Activated naive CD4-positive, alpha-beta T cell treated with anti-CD3 and anti-CD28 coated beads for 36 hours (primary cell): ENCODE data around the gene SLC3A2. TPM values are rescaled to one million over a fixed set of nuclear protein-coding genes. Genes with fewer than 3 reads are reported as not detected.

Source experiments
- CTCF ChIA-PET: fragments of 350-600 bp; sonication (Branson Sonifier 250); formaldehyde crosslinking; loops from one replicate; lab custom pipeline; 2021; ENCODE audit warnings: antibody characterized with exemption; lab: Charles Lee
- DNase-seq: peaks from one replicate; pipeline ENCODE4 v3.0.0-alpha.2; 2020
- H3K27ac Mint-ChIP-seq: one replicate; pipeline ENCODE4 v1.8.0; 2021; ENCODE audit warnings: mild to moderate bottlenecking, mixed read lengths
- H3K27me3 Mint-ChIP-seq: one replicate; pipeline ENCODE4 v1.8.0; 2021; ENCODE audit warnings: low read depth, mixed read lengths
- H3K36me3 Mint-ChIP-seq: one replicate; pipeline ENCODE4 v1.8.0; 2021; ENCODE audit warnings: low read depth, mixed read lengths
- H3K4me1 Mint-ChIP-seq: one replicate; pipeline ENCODE4 v1.8.0; 2021; ENCODE audit warnings: low read depth, mixed read lengths
- H3K4me3 Mint-ChIP-seq: one replicate; pipeline ENCODE4 v1.8.0; 2021; ENCODE audit warnings: mild to moderate bottlenecking, moderate library complexity, mixed read lengths
- H3K9me3 Mint-ChIP-seq: one replicate; pipeline ENCODE4 v1.8.0; 2021; ENCODE audit warnings: mixed read lengths
- intact Hi-C: fragments of 100-400 bp; cut with micrococcal nuclease; formaldehyde crosslinking; loops from one replicate; pipeline ENCODE4 v1.15.1; 2023
- total RNA-seq, 2 experiments: library from RNA; stranded (reverse); gene quantifications; one replicate each; pipeline ENCODE4 v1.2.3, GENCODE V29; 2021

Gene SLC3A2
- total RNA-seq, 2 experiments from 2014 or later, result 419 to 472 TPM

DNA sequence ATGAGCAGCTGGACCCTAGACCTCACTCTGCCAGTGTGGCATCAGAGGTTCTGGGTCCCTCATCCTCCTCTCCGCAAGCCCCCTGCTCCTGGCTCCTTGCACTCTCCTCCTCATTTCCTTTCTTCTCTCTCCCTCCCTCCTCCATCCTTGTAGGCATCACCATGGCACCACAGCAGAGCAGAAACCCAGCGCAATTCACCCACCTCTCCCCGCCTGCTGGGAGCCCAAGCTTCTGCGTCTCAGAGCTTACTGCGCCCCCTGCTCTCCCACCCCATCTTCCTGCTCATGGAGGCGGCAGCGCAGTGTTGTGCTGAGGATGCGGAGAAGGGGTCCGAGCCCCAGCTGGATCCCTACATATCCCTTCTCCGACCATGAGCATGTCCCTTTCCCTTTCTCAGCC lies 38.8 kb downstream of the SLC3A2 start:
- intact Hi-C loops, result no loop called here
- peaks cover 17% of the 10 kb centered on the region for H3K4me1 Mint-ChIP-seq
- peaks cover 25% of the 10 kb centered on the region for H3K27me3 Mint-ChIP-seq
- H3K9me3 Mint-ChIP-seq, result no peaks in the 10 kb centered on the region
- no peak for DNase-seq
- CTCF ChIA-PET, result interaction anchor here (3.4 kb wide), 1 partner anchor 13 kb away, joined by 19 read pairs; no protein-coding TSS in a partner anchor
- no peaks in the 10 kb centered on the region for H3K36me3 Mint-ChIP-seq
- H3K4me3 Mint-ChIP-seq, result no peak overlapping the region
- H3K27ac Mint-ChIP-seq, result no peak overlapping the region

DNA sequence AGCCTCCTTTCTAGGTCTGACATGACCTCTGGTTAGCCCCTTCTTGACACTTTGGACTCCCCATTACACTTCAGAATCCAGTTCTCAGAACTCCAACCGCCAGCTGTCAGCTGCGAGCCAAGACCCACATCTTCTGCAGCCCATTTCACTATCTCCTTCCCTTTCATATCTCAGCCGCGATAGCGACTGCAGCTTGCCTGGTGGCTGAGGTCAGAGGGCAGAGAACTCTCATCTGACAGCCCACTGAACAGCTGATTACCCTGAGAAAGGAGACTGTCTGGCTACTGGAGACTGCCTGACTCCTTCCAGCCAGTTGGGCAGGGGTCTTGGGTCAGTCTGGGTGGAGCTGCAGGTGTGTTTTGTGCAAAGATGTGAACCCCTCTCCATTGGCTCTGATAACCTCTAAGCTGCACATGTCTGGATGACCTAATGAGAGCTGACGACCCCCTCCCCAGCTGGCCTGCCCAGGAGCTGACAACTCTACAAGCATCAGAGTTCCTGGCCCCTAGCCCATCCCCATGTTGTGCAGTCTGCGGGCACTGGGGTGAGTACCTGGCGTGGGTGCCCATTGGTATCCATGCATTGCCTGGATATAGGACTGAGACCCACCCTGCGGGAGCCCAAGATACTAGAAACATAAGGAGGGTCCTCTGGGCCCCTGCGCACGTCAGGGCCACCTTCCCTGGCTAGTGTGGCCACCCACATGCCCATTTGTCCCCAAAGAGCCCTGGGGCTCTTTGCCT lies 39.4 kb downstream of the SLC3A2 start:
- no peak overlapping the region for H3K4me3 Mint-ChIP-seq
- CTCF ChIA-PET, result interaction anchor here (3.4 kb wide), 1 partner anchor 14 kb away, joined by 19 read pairs; no protein-coding TSS in a partner anchor
- DNase-seq, result no peak
- peaks cover 27% of the 10 kb centered on the region for H3K27me3 Mint-ChIP-seq
- H3K36me3 Mint-ChIP-seq, result no peaks in the 10 kb centered on the region
- peaks cover 17% of the 10 kb centered on the region for H3K4me1 Mint-ChIP-seq
- H3K9me3 Mint-ChIP-seq, result no peaks in the 10 kb centered on the region
- intact Hi-C loops, result no loop called here
- H3K27ac Mint-ChIP-seq, result no peak overlapping the region

DNA sequence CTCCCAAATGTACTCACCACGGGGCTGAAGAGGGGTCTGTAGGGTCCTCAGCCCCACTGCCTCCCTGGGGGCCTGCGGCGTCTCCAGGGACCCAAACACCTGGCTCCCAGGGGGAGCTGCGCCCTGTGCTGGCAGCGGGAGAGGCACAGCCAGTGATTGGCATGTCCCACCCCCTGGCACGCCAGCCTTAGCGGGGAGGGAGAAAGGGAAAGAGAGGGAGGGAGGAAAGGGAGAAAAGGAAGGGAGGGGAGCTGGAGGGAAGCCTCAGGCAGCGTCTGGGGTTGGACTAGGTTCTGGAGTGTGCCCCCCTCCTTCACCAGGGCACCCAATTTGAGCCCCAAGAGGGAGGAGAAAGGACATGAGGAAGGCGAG lies 40.5 kb downstream of the SLC3A2 start, which contains the start of gene CHRM1:
Gene CHRM1 (minus strand): TSS at position 163 of the 372 bp plus-strand sequence. CDS start 10,263 bp downstream, outside the sequence.
- Mint-ChIP-seq H3K27me3 (peaks cover 38% of the 10 kb centered on the region), H3K27ac (no peak within 1 kb of the TSS), H3K4me1 (peaks cover 28% of the 10 kb centered on the region), H3K36me3 (no peaks in the 10 kb centered on the region), H3K9me3 (no peaks in the 10 kb centered on the region), H3K4me3 (no peak within 1 kb of the TSS)
- intact Hi-C loops, result no loop called here
- CTCF ChIA-PET, result interaction anchor here (0.6 to 1.7 kb wide), 2 partner anchors 36 to 102 kb away, joined by 3 to 6 read pairs; no protein-coding TSS in a partner anchor
- no peak for DNase-seq

DNA sequence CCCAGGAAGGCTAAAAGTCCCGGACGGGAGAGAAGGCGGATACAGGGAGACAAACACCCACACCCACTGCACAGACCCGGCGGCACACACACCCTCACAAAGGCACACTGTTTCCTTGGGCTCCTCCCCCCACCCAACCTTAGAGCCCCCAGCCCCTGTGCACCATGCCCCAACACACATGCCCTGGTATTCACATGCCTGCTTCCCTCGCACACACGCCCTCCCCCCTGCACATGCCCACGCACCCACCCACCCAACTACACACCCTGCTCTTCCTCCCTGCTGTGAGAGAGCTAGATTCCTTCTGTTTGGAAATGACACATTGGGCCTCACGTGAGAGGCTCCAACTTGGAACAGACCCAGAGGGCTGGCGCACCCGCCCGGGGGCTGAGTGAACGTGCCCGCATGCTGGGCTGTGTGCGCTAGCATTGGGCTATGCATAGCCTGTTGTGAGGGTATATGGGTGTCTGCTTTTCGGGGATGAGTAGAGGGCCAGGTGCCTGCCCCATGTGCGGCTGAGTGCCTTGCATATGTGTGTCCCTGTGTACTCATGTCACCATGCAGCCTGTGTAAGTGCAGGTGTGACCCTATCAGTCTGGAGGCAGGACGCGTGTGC lies 41.0 kb downstream of the SLC3A2 start:
- Mint-ChIP-seq H3K27ac (no peak overlapping the region), H3K36me3 (no peaks in the 10 kb centered on the region), H3K4me1 (peaks cover 31% of the 10 kb centered on the region), H3K4me3 (no peak overlapping the region), H3K9me3 (no peaks in the 10 kb centered on the region), H3K27me3 (peaks cover 43% of the 10 kb centered on the region)
- intact Hi-C loops, result loop anchor here (2.0 kb wide), 1 partner anchor 15 kb away; no protein-coding TSS in a partner anchor
- CTCF ChIA-PET, result interaction anchor here (0.6 to 3.6 kb wide), 4 partner anchors 13 to 101 kb away, joined by 3 to 21 read pairs (median 4); no protein-coding TSS in a partner anchor
- DNase-seq, result no peak

DNA sequence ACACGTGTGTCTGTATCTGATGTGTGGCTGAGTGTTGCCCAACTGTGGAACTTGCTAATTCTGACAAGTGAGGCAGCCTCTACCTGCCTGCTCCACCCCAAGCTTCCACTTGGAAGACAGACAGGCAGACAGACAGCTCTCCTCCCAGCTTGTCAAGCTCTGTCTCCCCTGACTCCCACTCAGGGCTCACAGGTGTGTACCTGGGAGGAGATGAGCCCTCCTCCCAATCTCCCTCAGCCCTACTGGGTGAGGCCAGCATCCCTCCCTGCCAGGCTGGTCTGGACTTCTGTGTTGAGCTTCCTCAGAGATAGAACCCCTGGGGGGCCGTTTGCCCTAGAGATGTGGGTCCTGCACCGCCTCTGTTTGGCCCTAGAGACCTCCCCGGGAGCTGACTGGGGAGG lies 41.5 kb downstream of the SLC3A2 start:
- intact Hi-C loops, result loop anchor here (2.0 kb wide), 1 partner anchor 15 kb away; no protein-coding TSS in a partner anchor
- Mint-ChIP-seq H3K27ac (no peak overlapping the region), H3K9me3 (no peaks in the 10 kb centered on the region), H3K4me1 (peaks cover 31% of the 10 kb centered on the region), H3K27me3 (peaks cover 47% of the 10 kb centered on the region), H3K36me3 (no peaks in the 10 kb centered on the region), H3K4me3 (no peak overlapping the region)
- CTCF ChIA-PET, result interaction anchor here (0.7 to 3.6 kb wide), 7 partner anchors 13 to 311 kb away, joined by 3 to 21 read pairs (median 3); no protein-coding TSS in a partner anchor
- DNase-seq, result no peak

DNA sequence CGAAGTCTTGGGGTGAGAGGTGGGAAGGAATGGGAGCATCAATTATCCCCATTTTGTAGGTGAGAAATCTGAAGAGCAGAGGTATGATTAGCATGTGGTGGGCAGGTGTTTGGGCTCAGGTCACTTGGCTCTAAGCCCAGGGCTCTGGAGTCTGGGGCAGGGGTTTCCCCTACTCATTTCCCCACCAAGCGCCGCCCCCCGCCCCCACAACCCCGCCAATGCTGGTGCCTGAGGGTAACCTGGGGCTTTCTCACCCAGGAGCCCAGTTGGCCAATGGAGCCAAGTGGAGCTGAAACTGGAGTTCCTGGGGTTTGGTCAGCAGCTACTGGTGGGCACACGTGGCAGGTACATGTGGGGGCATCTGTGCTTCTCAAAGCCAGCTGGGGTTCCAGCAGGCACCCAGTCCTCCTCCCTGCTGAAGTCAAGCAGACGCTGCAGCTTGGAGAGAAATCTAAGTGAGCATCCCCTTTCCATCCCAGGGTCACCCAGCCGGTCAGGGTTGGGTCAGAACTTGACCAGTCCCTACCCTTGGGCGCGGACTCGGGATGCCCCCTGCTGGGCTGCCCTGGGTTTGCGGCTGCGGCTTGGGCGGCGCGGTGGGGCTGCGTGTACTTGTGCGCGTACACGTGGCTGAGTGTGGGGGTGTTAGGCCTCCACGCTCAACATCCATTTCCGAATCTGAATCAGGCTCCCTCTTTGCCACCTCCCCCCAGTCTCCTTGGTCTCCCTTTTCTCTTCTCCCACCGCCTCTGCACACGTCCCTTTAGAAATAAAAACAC lies 42.1 kb downstream of the SLC3A2 start:
- intact Hi-C loops, result loop anchor here (2.0 kb wide), 1 partner anchor 16 kb away; no protein-coding TSS in a partner anchor
- CTCF ChIA-PET, result interaction anchor here (0.9 to 3.6 kb wide), 6 partner anchors 17 to 311 kb away, joined by 3 to 21 read pairs (median 4); no protein-coding TSS in a partner anchor
- Mint-ChIP-seq H3K36me3 (no peaks in the 10 kb centered on the region), H3K4me1 (peaks cover 31% of the 10 kb centered on the region), H3K4me3 (peak overlapping the region; percentile 34), H3K9me3 (no peaks in the 10 kb centered on the region), H3K27ac (no peak overlapping the region), H3K27me3 (peaks cover 53% of the 10 kb centered on the region)
- peak; percentile 57 for DNase-seq

DNA sequence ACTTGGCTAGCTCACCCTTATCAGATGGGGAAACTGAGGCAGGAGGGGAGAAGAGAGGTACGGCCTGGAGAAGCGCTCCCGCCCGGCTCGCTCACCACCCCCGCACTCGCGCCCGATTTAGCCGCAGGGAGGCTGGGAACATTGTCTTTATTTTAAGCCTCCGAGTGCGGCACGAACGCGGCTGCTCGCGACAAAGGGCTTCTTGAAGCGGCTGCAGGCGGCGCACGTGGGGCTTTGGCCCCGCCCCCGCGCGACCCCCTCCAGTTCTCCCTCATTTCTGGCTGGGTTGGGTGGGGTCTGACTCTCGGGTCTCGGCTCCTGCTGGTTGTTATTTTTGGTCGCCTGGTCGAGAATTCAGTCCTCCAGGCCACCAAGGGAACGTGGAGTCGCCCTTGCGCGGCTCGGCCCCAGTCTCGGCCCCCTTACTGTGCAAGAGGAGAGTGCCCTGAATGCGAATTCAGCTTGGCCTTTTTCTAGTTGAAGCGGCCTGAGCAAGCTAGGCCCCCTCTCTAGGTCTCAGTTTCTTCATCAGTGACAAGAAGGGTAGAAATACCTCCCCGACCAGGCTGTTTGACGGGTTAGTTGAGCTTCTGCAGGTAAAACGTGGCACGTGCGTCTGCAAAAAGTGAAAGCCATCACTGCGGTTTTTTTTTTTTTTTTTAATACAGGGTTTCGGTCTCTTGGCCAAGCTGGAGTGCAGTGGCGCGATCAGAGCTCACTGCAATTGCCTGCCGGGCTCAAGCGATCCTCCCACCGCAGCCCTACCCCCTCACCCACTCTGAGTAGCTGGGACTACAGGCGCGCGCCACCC lies 43.1 kb downstream of the SLC3A2 start:
- Mint-ChIP-seq H3K4me1 (peaks cover 31% of the 10 kb centered on the region), H3K4me3 (peak overlapping the region; percentile 52), H3K36me3 (no peaks in the 10 kb centered on the region), H3K9me3 (no peaks in the 10 kb centered on the region), H3K27me3 (peaks cover 63% of the 10 kb centered on the region), H3K27ac (no peak overlapping the region)
- intact Hi-C loops, result loop anchor here (2.0 kb wide), 1 partner anchor 17 kb away; no protein-coding TSS in a partner anchor
- CTCF ChIA-PET, result interaction anchor here (0.7 to 3.6 kb wide), 6 partner anchors 18 to 137 kb away, joined by 3 to 21 read pairs (median 4); no protein-coding TSS in a partner anchor
- DNase-seq, result peak; percentile 43

DNA sequence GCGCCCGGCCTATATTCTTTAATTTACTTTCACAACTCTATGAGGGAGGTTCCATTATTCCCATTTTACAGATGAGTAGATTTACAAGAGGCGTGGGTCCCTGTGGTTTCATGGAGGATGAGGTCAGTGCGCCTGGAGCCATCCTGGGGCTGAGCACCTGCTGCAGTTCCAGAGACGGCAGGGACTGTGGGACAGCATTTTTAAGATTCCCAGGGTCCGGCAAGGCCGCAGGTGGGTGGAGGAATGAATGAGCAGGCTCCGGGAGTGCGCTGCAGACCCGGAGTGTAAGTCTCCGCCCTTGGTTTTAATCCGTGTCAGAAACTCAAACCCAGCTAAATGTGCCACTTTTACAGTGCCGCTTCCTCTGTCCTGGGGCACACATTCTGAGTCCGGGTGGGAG lies 44.6 kb downstream of the SLC3A2 start:
- no peak for DNase-seq
- Mint-ChIP-seq H3K27ac (no peak overlapping the region), H3K4me3 (no peak overlapping the region), H3K36me3 (no peaks in the 10 kb centered on the region), H3K4me1 (peaks cover 31% of the 10 kb centered on the region), H3K27me3 (peaks cover 68% of the 10 kb centered on the region), H3K9me3 (no peaks in the 10 kb centered on the region)
- CTCF ChIA-PET, result interaction anchor here (0.6 to 3.6 kb wide), 3 partner anchors 19 to 511 kb away, joined by 3 to 21 read pairs (median 4); no protein-coding TSS in a partner anchor
- intact Hi-C loops, result no loop called here

DNA sequence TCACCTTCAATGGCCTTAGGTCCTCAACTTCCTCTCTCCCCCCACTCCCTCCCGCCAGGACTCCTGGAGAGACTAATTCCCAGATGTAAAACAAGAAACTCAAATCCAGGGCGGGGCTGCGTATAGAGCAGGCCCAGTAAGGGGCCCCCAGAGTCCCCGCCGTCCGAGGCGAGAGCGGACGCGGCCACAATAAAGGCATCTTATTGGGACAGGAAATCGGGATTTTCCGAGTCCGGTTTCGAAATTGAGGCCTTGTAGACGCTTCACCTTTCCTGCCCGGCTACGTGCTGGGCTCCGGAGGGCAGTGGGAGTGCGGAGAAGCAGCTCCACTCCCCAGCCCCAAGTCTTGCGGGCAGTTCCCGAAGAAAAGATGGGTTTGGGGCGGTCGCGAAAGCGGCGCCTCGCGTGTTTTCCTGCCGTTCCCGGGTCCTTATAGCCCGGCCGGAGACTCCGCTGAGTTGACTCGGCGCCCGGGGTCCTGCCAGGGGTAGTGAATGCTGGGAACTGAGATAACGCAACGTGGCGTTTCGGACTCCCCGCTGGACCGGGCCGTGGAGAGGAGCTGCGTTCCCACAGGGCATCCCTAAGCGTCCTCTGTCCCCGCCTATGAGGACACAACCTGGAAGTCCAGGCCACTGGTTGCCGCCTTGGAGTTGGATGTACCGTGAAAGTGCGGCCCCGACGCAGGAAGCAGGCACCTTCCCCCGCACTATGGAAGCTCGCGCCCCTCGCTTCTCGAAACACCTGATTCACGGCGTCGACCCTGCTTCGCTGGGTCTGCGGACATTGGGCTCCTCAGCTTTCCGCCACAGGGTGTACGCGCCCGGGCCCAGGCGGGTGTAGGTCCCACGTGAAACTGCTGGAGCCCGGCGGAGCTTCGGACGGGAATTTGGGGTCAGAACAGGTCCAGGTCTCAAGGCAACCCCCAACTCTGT lies 45.3 kb downstream of the SLC3A2 start:
- Mint-ChIP-seq H3K4me3 (no peak overlapping the region), H3K27me3 (peaks cover 73% of the 10 kb centered on the region), H3K36me3 (no peaks in the 10 kb centered on the region), H3K4me1 (peaks cover 31% of the 10 kb centered on the region), H3K9me3 (no peaks in the 10 kb centered on the region), H3K27ac (no peak overlapping the region)
- DNase-seq, result no peak
- CTCF ChIA-PET, result no interaction called here
- intact Hi-C loops, result no loop called here

DNA sequence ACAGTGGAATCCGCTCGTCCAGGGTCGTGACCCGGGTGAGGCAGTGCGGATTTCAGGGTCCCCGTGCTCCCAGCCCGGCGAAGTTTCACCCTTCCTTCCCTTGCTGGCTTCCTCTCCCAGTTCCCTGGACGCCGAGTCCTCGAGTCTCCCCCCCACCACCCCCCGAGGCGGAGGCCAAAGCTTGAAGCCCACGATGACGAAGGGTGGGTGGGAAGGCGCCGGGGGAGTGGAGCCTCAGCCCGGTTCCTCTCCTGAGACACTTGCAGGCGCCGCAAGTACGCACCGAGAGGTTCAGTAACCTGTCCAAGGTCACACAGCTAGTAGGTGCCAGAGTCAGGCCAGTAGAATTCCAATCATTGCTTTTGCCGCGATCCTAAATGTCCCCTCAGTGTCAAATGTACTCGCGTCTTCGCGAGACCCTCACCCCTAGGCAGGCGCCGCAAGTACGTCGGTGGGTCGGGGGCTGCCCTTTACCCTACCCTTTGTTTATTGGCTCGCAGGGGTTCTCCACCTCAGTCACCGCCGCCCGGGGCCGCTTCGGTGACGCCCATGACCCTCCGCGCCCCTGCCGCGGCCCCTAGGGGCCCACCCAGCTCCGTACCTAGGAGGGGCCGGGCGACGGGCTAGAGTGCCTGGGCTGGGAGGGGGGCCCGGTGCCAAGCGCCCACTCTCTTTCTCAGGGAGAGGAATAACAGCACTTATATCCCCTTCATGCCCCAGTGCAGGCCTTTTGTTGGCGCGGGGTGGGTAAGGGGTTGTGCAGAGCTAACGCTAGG lies 46.2 kb downstream of the SLC3A2 start:
- no peak overlapping the region for H3K27ac Mint-ChIP-seq
- intact Hi-C loops, result no loop called here
- H3K36me3 Mint-ChIP-seq, result no peaks in the 10 kb centered on the region
- CTCF ChIA-PET, result interaction anchor here (1.3 kb wide), 1 partner anchor 21 kb away, joined by 5 read pairs; no protein-coding TSS in a partner anchor
- no peak overlapping the region for H3K4me3 Mint-ChIP-seq
- H3K4me1 Mint-ChIP-seq, result peaks cover 31% of the 10 kb centered on the region
- no peak for DNase-seq
- no peaks in the 10 kb centered on the region for H3K9me3 Mint-ChIP-seq
- peaks cover 68% of the 10 kb centered on the region for H3K27me3 Mint-ChIP-seq
